HCT116 (cell line): ENCODE measurements around the gene MAD2L1. TPM values are rescaled to one million over a fixed set of nuclear protein-coding genes. Genes with fewer than 3 reads are reported as not detected.

Source experiments
- ATAC-seq: fragments of 200-7000 bp; cut with Tn5 transposase; 2 replicates; pipeline ENCODE4 v1.9.1; 2020; ENCODE audit warnings: mild to moderate bottlenecking, moderate library complexity
- BruUV-seq: library from RNA; stranded (reverse); fragments of 400-500 nt; replicated peaks from 2 replicates; lab custom pipeline; 2021; lab: Mats Ljungman, UMichigan
- CTCF ChIA-PET: fragments of 300-600 bp; sonication (Branson Sonifier 250); formaldehyde crosslinking; loops from one replicate; lab custom pipeline; 2021; ENCODE audit warnings: antibody characterized with exemption; lab: Charles Lee
- POLR2A ChIA-PET: fragments of 300-600, 350-600 bp; sonication (Branson Sonifier 250); formaldehyde crosslinking; loops from one replicate; lab custom pipeline; 2021; ENCODE audit warnings: antibody characterized with exemption; lab: Charles Lee
- RAD21 ChIA-PET, 2 experiments: fragments of 300-600 bp; sonication (Branson Sonifier 250); formaldehyde crosslinking; loops; one replicate each; lab custom pipeline; 2023; ENCODE audit warnings: low total read pairs in 2 of 2; ENCODE audit not compliant: uncharacterized antibody in 2 of 2, unreplicated experiment in 2 of 2, low non-redundant PET in 1 of 2; lab: Charles Lee
- DNase-seq: peaks from one replicate; pipeline ENCODE4 v3.0.0-alpha.2; 2010; ENCODE audit warnings: low read depth, low spot score
- H2AFZ ChIP-seq: fragments of 200-600 bp; shearing (Covaris generic), sonication (generic); 2 replicates; pipeline ENCODE4 v1.6.1; 2017; ENCODE audit warnings: low read depth, mixed run types, mixed read lengths, antibody characterized with exemption, low read length; ENCODE audit not compliant: poor library complexity, severe bottlenecking
- H3K27ac ChIP-seq: 2 replicates; pipeline ENCODE4 v1.5.1; 2012; ENCODE audit warnings: low read depth, low read length
- H3K27me3 ChIP-seq: fragments of 200-600 bp; sonication (generic); 2 replicates; pipeline ENCODE4 v1.6.1; 2016; ENCODE audit warnings: mixed run types, low read length, mixed read lengths; ENCODE audit not compliant: insufficient read depth
- H3K36me3 ChIP-seq, 2 experiments: fragments of 200-500 bp in 1 of 2; fragments of 200-600 bp in 1 of 2; sonication (Bioruptor generic) in 1 of 2; sonication (generic) in 1 of 2; 2 replicates each; pipeline versions ENCODE4 v1.5.1 to v1.6.1; 2014 to 2016; ENCODE audit warnings: low read length in 2 of 2, inconsistent platforms in 1 of 2, mixed read lengths in 1 of 2, mixed run types in 1 of 2; ENCODE audit not compliant: insufficient read depth in 2 of 2, control insufficient read depth in 1 of 2
- H3K4me1 ChIP-seq, 2 experiments: fragments of 200-600 bp in 1 of 2; sonication (generic) in 1 of 2; 2 replicates each; pipeline versions ENCODE4 v1.5.1 to v1.6.1; 2012 to 2017; ENCODE audit warnings: low read length in 2 of 2, inconsistent platforms in 1 of 2, mild to moderate bottlenecking in 1 of 2, mixed read lengths in 1 of 2, mixed run types in 1 of 2, moderate library complexity in 1 of 2; ENCODE audit not compliant: insufficient read depth in 2 of 2, control insufficient read depth in 1 of 2
- H3K4me2 ChIP-seq: fragments of 200-600 bp; sonication (generic); 2 replicates; pipeline ENCODE4 v1.6.1; 2017; ENCODE audit warnings: mixed run types, low read length, mixed read lengths
- H3K4me3 ChIP-seq, 2 experiments: fragments of 200-600 bp in 1 of 2; sonication (generic) in 1 of 2; replicated peaks in 1 of 2; 2 replicates each; pipeline ENCODE4 v1.5.1; 2011 to 2016; ENCODE audit warnings: low read length in 2 of 2, control low read depth in 1 of 2, low read depth in 1 of 2, mild to moderate bottlenecking in 1 of 2, mixed read lengths in 1 of 2, mixed run types in 1 of 2
- H3K79me2 ChIP-seq: fragments of 200-600 bp; sonication (generic); 2 replicates; pipeline ENCODE4 v1.6.1; 2017; ENCODE audit warnings: mild to moderate bottlenecking, mixed run types, low read length, moderate library complexity, mixed read lengths; ENCODE audit not compliant: insufficient read depth
- H3K9ac ChIP-seq: fragments of 200-600 bp; sonication (generic); 2 replicates; pipeline ENCODE4 v1.6.1; 2016; ENCODE audit warnings: low read length, mixed read lengths
- H3K9me2 ChIP-seq: fragments of 200-600 bp; sonication (generic), shearing (Covaris generic); 2 replicates; pipeline ENCODE4 v1.6.1; 2017; ENCODE audit warnings: mixed run types, mild to moderate bottlenecking, moderate library complexity; ENCODE audit not compliant: insufficient read depth
- H3K9me3 ChIP-seq, 2 experiments: fragments of 200-500 bp in 1 of 2; fragments of 200-600 bp in 1 of 2; sonication (Bioruptor generic) in 1 of 2; sonication (generic) in 1 of 2; 2 replicates each; pipeline ENCODE4 v1.6.1; 2014 to 2017; ENCODE audit warnings: low read length in 2 of 2, mixed read lengths in 2 of 2, inconsistent platforms in 1 of 2, low read depth in 1 of 2, mild to moderate bottlenecking in 1 of 2, mixed run types in 1 of 2, moderate library complexity in 1 of 2; ENCODE audit not compliant: control insufficient read depth in 1 of 2, insufficient read depth in 1 of 2
- H4K20me1 ChIP-seq: fragments of 200-600 bp; sonication (generic), shearing (Covaris generic); 2 replicates; pipeline ENCODE4 v1.6.1; 2017; ENCODE audit warnings: mixed run types, mild to moderate bottlenecking, moderate library complexity; ENCODE audit not compliant: insufficient read depth
- CTCF ChIP-seq, 3 experiments: fragments of 200-600 bp in 1 of 3; sonication (generic) in 1 of 3; IDR thresholded peaks in 2 of 3; conservative IDR thresholded peaks in 1 of 3; 2 replicates each; pipeline ENCODE4 v1.5.1; 2012 to 2017; ENCODE audit warnings: low read depth in 2 of 3, low read length in 2 of 3, antibody characterized with exemption in 1 of 3, borderline replicate concordance in 1 of 3, control low read depth in 1 of 3, mild to moderate bottlenecking in 1 of 3, mixed read lengths in 1 of 3, mixed run types in 1 of 3, moderate library complexity in 1 of 3; ENCODE audit not compliant: insufficient read depth in 1 of 3
- EGR1 ChIP-seq: IDR thresholded peaks from 2 replicates; pipeline ENCODE4 v1.6.1; 2012; ENCODE audit warnings: low read depth
- ELF1 ChIP-seq: IDR thresholded peaks from 2 replicates; pipeline ENCODE4 v1.6.1; 2012; ENCODE audit warnings: low read depth, borderline replicate concordance
- EZH2 ChIP-seq: fragments of 200-600 bp; sonication (generic); IDR thresholded peaks from 2 replicates; pipeline ENCODE4 v1.6.1; 2017; ENCODE audit warnings: antibody characterized with exemption, mixed run types
- JUND ChIP-seq: IDR thresholded peaks from 2 replicates; pipeline ENCODE4 v1.6.1; 2012
- MAX ChIP-seq: IDR thresholded peaks from 2 replicates; pipeline ENCODE4 v1.6.1; 2012
- POLR2AphosphoS5 ChIP-seq: IDR thresholded peaks from 2 replicates; pipeline ENCODE4 v1.6.1; 2011; ENCODE audit warnings: mild to moderate bottlenecking, low read depth, low read length, moderate library complexity
- SRF ChIP-seq: IDR thresholded peaks from 2 replicates; pipeline ENCODE4 v1.6.1; 2012; ENCODE audit warnings: low read depth
- TCF7L2 ChIP-seq: IDR thresholded peaks from 2 replicates; pipeline ENCODE4 v1.7.0; 2011; ENCODE audit warnings: borderline replicate concordance, inconsistent platforms; ENCODE audit not compliant: insufficient read depth, insufficient read length; ENCODE audit errors: extremely low read depth
- ZBTB33 ChIP-seq: IDR thresholded peaks from 2 replicates; pipeline ENCODE4 v1.6.1; 2011; ENCODE audit warnings: mild to moderate bottlenecking, low read length, moderate library complexity; ENCODE audit not compliant: insufficient replicate concordance; ENCODE audit errors: extremely low read depth
- intact Hi-C: fragments of 100-400 bp; cut with micrococcal nuclease; formaldehyde crosslinking; loops from 2 replicates; pipeline ENCODE4 v1.10.0; 2022
- total RNA-seq: library from RNA; stranded (reverse); gene quantifications from one replicate; pipeline ENCODE4 v1.2.1, GENCODE V29; 2021; ENCODE audit not compliant: unreplicated experiment

Gene MAD2L1
- total RNA-seq, 1 experiment from 2014 or later, result 92.9 TPM

- no peak for TF ChIP-seq POLR2AphosphoS5
- TF ChIP-seq TCF7L2, result no peak
- TF ChIP-seq EZH2, result no peak
- no peak for TF ChIP-seq ZBTB33
- TF ChIP-seq SRF, result no peak
- TF ChIP-seq EGR1, result no peak
- no peak for TF ChIP-seq CTCF (IDR thresholded peaks at IDR 0.05 in 2 of 3, conservative IDR thresholded peaks at IDR 0.05 in 1 of 3; ENCODE audit: borderline replicate concordance in 1 of 3, insufficient read depth in 1 of 3, low read depth in 2 of 3, low read length in 2 of 3)
- no peak for TF ChIP-seq ELF1
Observed at GRCh38 chr4:120070196-120070595, 3.5 kb upstream of the MAD2L1 start (continued).

- H4K20me1 ChIP-seq, result peaks cover 9% of the 10 kb centered on the region; the same call in 1 of the 2 replicates
- ChIA-PET POLR2A (interaction anchor here (1.4 kb wide), 1 partner anchor 10 kb away, joined by 4 read pairs; no protein-coding TSS in a partner anchor), RAD21 (no interaction called here), CTCF (no interaction called here)
- ATAC-seq (no peak; the same call in 1 of the 2 replicates), DNase-seq (no peak)
- peak overlapping the region; percentile 86 for H3K27ac ChIP-seq
- peak overlapping the region; percentile 96 for H3K9ac ChIP-seq
- TF ChIP-seq EZH2 (no peak), JUND (no peak), MAX (no peak)
- H3K4me2 ChIP-seq, result peak overlapping the region; percentile 92
- peak overlapping the region; percentile 88 to 97 for H3K4me3 ChIP-seq
- intact Hi-C loops, result no loop called here
- BruUV-seq, result TSS peak; percentile 68
- H3K4me1 ChIP-seq, result peaks cover 6 to 22% of the 10 kb centered on the region in 2 experiments; a peak in 3 of 4 replicates
- H3K27me3 ChIP-seq, result no peaks in the 10 kb centered on the region
- H3K9me3 ChIP-seq, result no peaks in the 10 kb centered on the region
- H3K79me2 ChIP-seq, result peaks cover 80% of the 10 kb centered on the region
- H3K36me3 ChIP-seq, result peaks cover 10 to 27% of the 10 kb centered on the region in 2 experiments; a peak in 3 of 4 replicates
- no peak overlapping the region for H2AFZ ChIP-seq
- no peaks in the 10 kb centered on the region for H3K9me2 ChIP-seq
Observed at GRCh38 chr4:120065974-120066516, 603 bp downstream of the MAD2L1 start.
